CD4-positive, alpha-beta T cell treated with Interleukin-15 for 4 hours (primary cell): ENCODE data around the gene RND2.
"Not testable (repeated sequence)": the region's sequence is repeated elsewhere in the genome, so short reads cannot be mapped to it uniquely, and the experiment has no call there.

ENCODE experiments used
- DNase-seq: peaks from one replicate; pipeline ENCODE4 v3.0.0-alpha.2; 2020; ENCODE audit warnings: low spot score

The RND2 gene

DNA sequence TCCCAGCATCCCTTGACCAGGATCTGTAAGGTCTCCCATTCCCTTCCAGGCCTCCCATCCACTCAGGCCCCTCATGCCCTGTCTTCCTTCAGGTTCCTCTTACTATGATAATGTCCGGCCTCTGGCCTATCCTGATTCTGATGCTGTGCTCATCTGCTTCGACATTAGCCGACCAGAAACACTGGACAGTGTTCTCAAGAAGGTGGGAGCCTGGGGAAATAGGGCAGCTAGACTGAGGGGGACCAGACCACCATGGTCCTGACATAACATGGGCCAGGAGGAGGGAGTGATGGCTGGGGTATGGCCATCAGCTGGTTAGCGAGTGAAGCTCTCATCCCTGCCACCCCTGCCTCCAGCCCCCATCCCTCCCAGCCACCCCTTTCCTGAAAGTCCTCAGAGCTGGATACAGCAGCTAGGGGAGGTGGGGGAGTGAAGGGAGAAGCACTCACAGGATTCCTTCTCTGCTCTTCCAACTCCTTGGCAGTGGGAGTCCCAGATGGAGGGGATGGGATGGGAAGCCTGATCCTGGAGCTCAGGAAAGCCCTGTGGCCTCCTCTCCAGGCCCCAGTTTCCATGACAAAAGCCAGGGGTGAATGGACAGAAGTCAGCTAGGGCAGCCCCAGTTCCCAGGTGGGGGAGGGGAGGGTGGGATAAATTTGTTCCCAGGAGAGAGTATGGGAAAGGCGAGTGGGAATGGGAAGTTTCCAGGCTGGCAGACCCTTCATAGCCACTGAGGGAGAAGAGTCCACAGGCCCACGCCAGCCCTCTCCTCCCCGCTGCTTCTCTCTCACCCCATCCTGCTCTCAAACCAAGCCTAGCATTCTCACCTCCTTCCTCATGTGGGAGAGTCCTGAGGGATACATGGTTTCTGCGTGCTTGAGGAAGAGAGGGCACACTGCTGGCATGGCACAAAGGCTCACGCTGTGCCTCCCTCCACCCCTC is 2.3 kb downstream of the RND2 start:
- DNase-seq = no peak

DNA sequence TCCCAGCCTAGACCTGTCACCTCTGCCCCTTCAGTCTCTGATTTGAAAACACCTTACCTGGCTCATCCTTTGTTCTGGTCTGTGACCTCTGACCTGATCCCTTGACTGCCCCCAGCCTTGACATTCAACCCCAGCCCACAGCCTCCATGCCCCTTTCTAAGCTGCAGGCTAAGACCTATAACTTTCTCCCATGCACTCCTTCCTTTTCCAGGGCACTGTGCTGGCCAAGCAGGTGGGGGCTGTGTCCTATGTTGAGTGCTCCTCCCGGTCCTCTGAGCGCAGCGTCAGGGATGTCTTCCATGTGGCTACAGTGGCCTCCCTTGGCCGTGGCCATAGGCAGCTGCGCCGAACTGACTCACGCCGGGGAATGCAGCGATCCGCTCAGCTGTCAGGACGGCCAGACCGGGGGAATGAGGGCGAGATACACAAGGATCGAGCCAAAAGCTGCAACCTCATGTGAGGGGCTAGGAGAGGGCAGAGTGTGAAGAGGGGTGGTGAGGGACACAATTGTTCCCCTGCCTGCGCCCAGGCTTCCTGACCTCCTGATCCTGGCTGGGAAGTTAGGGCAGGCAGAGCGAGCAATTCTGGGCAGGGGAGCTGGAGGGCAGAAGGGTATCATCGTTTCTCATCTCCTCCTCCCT is 3.3 kb downstream of the RND2 start:
- no peak for DNase-seq

DNA sequence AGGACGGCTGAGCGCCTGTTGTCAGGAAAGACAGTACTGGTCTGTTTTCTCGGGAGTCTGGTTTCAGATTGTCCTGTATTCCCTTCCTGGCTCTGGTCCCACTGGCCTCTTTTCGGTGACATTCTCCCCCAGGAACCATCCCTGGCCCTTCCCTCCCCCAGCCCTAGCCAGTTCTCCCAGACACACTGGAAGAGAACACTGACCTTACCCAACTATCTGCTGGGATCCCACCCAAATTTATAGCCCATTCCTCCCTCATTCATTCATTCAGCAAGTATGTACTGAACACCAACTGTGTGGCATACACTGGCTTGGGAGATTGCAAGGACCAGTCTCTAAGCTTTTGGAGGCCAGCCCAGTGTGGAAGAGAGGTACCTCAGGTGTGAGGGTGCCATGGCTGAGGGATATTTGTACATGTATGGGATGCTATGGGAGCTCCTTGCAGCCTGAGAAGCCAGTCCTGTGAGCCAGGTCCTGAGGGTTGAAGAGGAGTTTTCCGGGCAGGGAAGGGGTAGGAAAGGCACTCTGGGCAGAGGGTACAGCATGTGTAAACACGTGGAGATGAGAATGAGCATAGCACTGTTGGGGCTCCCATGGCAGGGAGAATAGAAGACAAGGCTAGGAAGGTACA is 5.2 kb downstream of the RND2 start:
- DNase-seq = no peak

DNA sequence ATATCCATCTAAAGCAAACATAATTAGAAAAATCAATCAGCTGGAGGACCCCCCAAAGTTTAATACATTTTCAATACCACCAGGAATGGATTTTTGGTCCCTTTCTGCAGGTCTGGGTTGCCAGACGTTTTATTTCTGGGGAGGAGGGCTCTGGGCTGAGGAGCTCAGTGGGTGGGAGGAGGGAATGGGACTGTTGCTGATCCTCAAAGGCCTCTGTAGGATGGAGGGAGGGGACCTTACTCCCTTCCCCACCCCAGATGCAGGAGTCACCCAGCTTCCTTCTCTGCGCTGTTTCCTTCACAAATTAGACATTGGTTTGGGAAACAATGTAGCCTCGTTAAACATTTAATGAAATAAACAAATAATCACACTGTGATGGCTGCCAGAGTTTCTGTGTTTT is 6.6 kb downstream of the RND2 start:
- no peak for DNase-seq

DNA sequence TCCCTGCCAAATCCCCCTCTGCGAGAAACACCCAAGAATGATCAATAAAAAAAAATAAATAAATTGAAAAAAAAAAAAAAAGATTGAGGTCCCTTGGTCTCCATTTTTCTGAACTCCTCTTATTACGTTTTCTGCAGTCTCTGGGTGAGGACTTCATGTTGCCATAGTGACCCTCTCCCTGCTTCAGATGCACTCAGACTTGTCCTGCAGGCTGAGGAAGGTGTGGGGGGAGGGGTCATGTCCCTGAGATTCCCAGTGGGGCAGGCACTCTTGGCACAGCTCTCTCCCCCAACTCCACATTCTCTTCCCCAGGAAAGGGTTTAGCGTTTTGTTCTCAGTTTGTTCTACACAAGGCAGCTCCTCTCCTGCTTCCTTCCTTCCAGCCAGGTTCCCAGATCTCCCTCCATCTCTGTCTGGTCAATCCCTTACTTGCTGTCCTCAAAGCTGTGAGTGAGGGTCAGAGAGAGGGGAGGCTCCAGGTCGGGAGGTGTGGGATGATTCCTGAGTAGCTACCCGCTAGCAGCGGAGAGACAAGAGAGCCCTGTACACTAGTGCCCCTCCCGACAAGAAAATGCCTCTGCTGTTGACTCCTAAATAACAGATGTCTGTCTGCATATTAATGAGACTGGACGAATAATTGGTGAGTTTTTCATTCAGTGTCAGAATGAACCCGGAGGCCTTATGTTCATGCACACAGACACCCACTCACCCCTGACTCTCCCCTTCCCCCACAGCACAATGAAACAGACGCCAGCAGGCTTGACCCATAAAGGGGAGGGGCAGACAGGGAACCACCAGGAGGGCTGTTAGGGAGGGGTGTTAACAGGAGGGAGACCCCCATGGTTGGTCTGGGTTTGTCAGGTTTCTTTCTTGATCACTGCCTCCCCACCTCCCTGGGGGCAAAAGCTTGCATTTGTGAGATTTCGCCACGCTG is 9.2 kb downstream of the RND2 start:
- DNase-seq = no peak

DNA sequence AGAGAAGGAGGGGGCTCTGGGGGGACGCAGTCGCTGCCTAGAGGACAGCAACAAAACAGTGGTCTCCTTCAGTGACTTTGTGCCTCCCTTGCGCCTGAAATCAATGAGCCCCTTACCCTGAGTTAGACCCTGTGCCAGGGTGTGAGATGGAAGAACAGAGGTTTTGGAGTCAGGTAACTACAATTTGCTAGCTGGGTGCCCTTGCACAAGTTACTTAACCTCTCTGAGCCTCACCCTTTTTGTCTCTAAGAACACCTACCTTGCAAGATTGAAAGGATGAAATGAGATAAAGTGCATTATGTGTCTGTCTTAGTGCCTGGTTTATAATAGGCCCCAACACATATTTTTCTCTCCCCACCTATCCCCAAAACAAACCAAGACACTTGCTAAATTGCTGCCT is 9.9 kb downstream of the RND2 start:
- no peak for DNase-seq

DNA sequence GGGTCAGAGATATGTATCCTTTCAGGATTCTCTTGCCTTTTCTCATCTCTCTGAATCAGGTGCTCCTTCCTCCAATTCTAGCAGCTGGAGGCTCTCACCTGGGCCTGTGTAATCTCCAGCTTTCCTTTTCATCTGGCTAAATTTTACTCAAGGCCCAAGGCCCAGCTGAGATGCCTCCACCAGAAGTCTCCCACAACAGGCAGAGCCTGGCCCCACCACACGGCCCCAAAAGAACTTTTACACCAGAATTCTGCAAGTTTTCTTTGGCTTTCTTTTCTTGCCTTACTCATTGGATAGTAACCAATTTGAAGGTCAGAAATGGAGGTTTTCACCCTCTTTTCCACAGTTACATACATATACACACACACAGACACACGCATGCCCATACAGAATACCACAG is 14.6 kb downstream of the RND2 start:
- no peak for DNase-seq

DNA sequence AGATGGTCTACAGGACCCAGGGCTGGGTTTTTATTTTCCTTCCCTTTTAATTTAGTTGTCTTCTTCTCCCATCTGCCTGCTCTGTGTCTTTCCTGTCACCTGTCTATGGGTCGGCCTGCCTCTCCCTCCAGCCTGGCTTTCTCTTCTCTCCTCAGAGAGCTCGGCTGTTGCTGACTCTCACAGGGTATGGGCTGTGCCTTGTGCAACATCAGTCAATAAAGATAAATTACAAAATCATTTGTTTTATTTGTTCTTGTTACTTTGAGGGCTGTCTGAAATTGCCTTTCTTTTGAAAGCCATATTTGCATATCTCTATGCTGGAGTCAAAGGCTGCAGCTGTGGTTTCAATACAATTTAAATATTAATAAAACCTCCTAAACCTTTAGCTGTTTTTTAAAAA is 15.6 kb downstream of the RND2 start:
- no peak for DNase-seq

DNA sequence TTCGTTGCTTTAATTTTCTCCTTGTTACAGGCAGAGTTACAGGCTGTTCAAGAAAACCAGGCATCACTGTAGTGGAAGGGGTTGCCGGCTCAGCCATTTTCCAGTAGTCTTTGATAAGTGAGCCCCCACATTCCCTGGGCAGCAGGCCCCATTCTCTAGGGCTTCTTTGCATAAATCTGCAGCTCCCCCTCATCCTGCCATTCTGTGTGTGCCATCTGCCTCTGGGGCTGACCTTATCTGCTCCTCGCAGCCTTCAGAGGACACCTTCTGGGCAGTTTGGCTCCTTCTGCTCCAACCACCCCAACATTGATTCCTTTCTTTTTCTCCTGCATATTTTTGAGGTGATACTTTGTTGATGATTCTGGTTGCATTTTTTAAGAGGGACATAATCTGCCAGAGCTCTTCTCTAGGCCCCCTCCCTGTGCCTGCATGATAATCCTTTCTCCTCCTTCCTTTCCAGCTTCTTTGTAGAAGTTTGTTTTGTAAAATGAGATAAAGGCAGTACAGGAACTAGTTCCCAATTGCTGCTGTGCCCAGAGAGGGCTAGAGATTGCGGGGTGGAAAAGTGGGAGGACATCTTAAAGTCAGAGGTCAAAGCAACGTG is 17.1 kb downstream of the RND2 start:
- DNase-seq = no peak

DNA sequence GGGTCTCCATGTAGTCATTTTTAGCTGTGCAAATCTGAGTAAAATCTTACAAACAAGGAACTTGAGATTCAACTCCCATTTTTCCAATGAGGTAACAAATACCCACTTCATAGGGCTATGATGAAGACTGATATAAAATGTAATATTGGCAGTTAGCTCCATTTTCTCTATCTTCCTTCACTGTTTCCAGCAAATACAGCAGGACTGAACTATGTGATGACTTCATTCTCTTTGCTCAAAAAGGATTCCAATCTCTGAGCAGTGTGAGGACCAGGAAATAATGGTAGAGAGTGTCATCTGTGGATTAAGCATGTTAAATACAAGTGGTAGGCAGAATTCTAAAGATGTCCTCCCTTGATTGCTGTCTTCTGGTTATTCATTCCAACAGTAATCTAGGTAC is 18.3 kb downstream of the RND2 start:
- no peak for DNase-seq

DNA sequence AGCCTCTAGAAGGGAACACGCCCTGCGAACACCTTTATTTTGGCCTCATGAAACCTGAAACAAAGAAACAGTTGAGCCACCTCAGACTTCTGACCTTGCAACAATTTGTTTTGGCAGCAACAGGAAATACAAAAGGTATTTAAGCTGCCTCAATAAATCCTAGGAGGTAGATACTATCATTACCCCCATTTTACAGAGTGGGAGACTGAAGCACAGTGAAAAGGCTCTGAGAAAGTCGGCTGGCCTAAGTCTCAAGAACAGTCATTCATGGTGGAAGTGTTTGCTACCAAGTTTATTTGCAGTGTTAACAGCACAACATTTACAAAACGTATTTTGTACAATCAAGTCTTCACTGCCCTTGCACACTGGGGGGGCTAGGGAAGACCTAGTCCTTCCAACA is 19.0 kb downstream of the RND2 start:
- DNase-seq = no peak

DNA sequence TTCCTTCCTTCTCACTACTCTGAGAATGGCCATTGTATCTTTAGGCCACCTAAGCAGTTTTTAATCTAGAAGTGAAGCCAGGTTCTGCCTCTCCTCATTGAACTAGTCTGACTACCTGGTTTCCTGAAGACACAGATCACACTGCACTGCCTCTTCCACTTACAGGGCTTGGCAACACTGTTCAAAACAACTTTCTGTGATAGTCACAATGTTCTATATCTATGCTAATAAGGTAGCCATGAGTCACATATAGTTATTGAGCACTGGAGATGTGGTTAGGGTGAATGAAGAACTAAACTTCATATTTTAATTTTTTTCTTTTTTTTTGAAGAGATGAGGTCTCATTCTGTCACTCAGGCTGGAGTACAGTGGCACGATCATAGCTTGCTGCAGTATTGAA is 26.9 kb downstream of the RND2 start:
- no peak for DNase-seq

DNA sequence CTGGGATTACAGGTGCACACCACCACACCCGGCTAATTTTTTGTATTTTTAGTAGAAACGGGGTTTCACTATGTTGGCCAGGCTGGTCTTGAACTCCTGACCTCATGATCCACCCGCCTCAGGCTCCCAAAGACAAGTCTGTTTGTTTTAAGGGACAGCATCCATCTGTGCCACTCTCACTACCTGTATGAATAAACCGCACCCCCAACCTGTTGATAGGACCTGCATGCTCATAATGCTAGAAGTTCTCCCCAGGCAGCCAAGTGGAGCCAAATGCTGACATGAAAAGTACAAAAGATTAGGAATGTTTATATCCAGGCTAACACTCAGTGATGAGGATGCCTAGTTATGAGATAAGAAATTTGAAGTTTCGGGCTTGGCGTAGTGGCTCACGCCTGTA is 28.0 kb downstream of the RND2 start:
- not testable (repeated sequence) for DNase-seq

DNA sequence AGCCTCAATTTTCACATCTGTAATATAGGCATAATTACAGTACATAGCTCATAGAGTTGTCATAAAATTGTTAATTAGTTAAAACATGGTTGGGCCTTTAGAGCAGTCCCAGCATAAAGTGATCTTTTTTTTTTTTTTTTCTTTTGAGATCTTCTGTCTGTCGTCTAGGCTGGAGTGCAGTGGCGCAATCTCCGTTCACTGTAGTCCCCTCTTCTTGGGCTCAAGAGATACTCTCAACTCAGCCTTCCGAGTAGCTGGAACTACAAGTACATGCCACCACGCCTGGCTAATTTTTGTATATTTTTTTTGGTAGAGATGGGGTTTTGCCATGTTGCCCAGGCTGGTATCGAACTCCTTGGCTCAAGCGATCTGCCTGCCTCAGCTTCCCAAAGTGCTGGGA is 31.0 kb downstream of the RND2 start:
- no peak for DNase-seq

DNA sequence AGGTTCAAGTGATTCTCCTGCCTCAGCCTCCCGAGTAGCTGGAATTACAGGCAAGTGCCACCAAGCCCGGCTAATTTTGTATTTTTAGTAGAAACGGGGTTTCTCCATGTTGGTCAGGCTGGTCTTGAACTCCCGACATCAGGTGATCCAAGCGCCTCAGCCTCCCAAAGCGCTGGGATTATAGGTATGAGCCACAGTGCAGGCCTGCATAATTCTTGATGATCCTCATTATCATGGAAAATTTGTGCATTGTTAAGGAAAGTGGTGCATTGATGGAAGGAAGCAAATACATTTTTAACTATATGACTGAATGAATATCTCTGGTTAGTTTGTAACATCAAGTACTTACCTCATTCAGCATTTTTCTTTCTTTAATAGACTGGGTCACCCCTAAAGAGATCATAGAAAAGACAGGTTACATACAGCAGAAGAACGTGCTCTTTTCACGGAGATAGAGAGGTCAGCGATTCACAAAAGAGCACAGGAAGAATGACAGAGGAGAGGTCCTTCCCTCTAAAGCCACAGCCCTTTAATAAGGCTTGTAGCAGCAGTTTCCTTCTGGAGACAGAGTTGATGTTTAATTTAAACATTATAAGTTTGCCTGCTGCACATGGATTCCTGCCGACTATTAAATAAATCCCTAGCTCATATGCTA is 38.1 kb downstream of the RND2 start:
- DNase-seq = no peak

DNA sequence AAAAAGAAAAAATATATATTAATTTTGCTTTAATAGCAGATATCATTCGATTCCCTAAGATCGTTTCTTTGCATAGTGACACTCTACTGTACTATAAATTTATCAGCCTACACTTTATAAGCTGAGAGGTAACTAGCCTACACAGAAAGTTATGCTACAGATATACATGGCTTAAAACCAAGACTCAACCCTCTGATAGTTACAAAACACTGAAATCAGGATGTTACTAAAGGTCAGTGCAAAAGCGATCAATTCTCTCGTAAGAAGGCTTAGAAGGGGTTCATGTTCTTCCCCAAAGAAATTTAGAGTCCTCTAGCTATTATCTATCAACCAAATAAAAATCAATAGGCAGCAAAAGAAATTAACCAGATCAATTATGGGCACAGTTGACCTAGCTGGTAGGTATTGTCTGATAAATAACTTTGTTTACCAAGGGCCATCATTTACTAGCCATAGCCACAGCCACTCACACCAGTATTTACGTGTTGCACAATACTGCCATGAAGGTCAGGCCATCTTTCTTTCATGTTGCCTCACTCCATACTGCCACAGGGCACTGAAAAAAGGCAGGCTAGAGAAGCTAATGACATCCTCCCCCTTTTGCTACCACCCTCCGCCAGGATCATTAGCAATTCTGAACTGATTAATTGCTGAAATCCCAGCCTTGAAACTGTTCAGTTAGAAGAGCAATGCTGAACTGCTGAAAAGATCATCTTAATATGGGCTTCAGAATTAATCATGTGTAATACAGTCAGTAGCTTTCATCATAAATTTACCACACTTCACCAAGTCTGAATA is 43.7 kb downstream of the RND2 start:
- DNase-seq = no peak

DNA sequence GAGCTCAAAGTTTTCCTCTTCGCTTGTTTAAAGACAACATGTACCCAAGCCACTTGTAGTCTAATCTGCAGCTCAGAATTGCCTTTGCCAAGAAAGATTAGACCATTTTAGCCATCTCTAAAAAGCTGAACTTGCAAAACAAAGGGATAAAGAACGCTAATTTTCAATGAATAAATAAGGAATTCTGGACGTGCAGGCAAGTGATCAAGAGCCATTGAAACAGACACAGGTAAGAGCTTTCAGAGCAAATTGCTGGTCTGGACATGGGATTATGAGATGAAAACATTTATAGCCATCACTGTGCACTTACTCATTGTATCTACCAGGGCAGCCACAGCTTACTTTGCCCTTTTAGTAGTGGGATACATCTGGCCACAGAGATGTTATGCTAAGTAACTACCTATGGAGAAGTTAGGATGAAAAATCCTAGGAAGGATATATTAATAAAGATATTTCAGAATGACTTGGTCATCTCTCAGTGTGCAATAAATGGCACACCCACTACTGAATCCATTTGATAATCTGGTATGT is 44.4 kb downstream of the RND2 start:
- no peak for DNase-seq

DNA sequence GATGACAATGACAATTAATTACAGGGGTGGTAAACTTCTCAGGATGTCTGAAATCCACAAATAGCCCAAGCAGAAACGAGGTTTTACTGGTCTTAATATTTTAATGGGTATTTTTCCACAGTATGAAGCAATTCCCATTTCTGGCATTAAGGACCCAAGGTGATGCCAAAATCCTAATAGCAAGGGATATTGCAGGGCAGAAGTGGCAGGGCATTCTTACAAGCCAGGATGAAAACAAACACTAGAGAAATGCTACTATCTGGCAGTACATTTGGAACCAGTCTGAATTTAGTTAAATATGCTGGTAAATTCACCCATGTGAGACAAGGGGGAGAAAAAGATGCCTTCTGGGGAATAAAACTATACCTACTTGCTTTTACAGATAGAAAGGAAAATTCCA is 45.2 kb downstream of the RND2 start:
- no peak for DNase-seq

DNA sequence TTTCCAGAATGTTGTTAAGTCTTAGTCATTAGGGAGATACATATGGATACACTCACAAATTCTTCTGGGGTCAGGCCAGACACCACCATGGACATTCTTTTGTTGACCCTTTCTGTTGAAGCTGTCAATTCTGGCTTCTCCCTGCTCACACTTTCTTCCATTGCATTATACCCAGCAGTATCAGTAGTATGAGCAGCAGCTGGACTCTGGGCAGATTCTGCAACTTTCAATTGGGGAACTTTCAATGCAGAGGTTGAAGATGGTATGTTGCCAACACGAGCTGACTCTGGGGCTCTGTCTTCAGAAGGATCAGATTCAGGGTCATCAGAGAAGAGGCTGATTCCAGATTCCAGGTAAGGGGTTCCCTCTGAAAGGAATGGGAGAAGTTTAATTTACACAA is 45.8 kb downstream of the RND2 start:
- no peak for DNase-seq

DNA sequence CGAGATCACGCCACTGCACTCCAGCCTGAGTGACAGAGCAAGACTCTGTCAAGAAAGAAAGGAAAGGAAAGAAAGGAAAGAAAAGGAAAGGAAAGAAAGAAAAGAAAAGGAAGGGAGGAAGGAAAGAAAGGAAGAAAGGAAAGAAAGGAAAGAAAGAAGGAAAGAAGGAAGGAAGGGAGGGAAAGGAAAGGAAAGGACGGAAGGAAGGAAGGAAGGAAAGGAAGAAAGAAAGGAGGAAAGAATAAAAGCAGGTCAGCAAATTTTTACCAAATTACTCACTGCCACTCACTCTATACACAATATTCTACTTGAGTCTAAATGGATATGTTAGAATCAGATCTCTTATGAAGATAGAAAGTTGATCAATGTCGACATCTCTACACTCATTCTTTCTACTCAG is 49.8 kb downstream of the RND2 start:
- no peak for DNase-seq
